SK-N-MC (cell line): Measurements from ENCODE around the gene COQ5.

Experiments used
- FOXP2 ChIP-seq: optimal IDR thresholded peaks from 2 replicates; pipeline ENCODE3; 2011; ENCODE audit warnings: mild to moderate bottlenecking, moderate library complexity; ENCODE audit not compliant: insufficient read depth; ENCODE audit errors: extremely low read length, control extremely low read depth
- POLR2AphosphoS5 ChIP-seq: IDR thresholded peaks from 2 replicates; pipeline ENCODE4 v1.6.1; 2012; ENCODE audit warnings: mild to moderate bottlenecking, low read depth, low read length, borderline replicate concordance

DNA sequence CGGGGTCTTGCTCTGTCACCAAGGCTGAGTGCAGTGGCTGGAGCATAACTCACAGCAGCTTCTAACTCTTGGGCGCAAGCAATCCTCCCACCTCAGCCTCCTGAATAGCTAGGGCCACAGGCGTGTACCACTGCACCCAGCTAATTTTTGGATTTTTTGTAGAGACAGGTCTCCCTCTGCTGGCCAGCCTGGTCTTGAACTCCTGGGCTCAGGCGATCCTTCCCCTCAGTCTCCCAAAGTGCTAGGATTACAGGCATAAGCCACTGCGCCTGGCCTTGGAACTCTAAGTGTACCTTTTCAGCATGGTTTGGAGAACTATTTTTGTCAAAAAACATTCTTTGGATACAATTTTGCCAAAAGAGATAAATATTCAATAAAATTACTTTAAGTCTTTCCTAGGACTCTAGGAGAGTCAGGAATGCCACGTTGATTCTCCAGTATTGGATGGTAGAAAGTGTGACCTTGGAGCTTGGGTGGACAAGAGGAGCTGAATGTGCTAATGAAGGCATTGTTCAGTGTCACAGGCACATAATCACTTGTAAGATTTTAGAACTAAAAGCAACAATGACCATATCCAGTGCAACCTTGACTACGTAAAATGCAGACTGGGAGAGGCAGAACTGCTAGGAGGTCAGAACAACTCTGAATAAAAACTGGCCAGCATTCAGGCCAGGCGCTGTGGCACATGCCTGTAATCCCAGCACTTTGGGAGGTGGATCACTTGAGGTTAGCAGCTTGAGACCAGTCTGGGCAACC, 62.2 kb downstream of the COQ5 start:
- TF ChIP-seq FOXP2 (no peak), POLR2AphosphoS5 (no peak)
